GM12872 (cell line): Measurements from ENCODE around the gene A3GALT2.

ENCODE experiments used
- TF ChIP-seq, protein P1 (sequence below): IDR thresholded peaks from 3 replicates; pipeline ENCODE4 v1.5.1; 2011; ENCODE audit warnings: low read depth, mild to moderate bottlenecking, low read length, moderate library complexity; ENCODE audit not compliant: insufficient read depth

A3GALT2 gene

GRCh38 chr1:33320619-33321165 lies at the start of gene A3GALT2:
Gene A3GALT2 (minus strand): TSS chr1:33321098. CDS start chr1:33321098, 0 bp downstream.
- TF ChIP-seq, protein P1, sequence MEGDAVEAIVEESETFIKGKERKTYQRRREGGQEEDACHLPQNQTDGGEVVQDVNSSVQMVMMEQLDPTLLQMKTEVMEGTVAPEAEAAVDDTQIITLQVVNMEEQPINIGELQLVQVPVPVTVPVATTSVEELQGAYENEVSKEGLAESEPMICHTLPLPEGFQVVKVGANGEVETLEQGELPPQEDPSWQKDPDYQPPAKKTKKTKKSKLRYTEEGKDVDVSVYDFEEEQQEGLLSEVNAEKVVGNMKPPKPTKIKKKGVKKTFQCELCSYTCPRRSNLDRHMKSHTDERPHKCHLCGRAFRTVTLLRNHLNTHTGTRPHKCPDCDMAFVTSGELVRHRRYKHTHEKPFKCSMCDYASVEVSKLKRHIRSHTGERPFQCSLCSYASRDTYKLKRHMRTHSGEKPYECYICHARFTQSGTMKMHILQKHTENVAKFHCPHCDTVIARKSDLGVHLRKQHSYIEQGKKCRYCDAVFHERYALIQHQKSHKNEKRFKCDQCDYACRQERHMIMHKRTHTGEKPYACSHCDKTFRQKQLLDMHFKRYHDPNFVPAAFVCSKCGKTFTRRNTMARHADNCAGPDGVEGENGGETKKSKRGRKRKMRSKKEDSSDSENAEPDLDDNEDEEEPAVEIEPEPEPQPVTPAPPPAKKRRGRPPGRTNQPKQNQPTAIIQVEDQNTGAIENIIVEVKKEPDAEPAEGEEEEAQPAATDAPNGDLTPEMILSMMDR, result no peak

GRCh38 chr1:33370301-33370700 lies 49.4 kb upstream of the A3GALT2 start:
- TF ChIP-seq, protein P1, result no peak

GRCh38 chr1:33369764-33370163 lies 48.9 kb upstream of the A3GALT2 start:
- TF ChIP-seq, protein P1, result no peak

DNA sequence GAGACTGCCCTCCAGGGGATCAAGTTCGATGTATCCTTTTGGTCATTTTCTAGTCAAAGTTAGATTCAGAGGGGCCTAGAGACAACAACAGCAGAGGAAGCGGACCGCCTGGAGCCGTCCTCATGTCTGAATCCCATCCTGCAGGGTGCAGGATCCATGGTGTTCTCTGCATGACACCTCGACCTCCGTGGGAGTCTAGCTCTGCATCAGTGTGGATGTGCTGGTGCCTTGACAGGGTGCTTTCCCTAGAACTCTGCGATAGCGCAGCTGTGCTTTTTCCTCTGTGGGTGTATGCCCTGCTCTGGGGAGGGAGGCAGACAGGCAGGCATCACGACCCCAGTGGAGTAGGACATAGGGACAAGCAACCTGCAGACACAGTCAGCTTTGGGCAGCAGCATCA lies 48.2 kb upstream of the A3GALT2 start:
- TF ChIP-seq, protein P1, result no peak

- TF ChIP-seq, protein P1, result no peak
These were observed 47.5 kb upstream of the A3GALT2 start for GRCh38 chr1:33368431-33368830.

GRCh38 chr1:33367485-33368405 lies 46.8 kb upstream of the A3GALT2 start:
- TF ChIP-seq, protein P1, result peak; percentile 94

DNA sequence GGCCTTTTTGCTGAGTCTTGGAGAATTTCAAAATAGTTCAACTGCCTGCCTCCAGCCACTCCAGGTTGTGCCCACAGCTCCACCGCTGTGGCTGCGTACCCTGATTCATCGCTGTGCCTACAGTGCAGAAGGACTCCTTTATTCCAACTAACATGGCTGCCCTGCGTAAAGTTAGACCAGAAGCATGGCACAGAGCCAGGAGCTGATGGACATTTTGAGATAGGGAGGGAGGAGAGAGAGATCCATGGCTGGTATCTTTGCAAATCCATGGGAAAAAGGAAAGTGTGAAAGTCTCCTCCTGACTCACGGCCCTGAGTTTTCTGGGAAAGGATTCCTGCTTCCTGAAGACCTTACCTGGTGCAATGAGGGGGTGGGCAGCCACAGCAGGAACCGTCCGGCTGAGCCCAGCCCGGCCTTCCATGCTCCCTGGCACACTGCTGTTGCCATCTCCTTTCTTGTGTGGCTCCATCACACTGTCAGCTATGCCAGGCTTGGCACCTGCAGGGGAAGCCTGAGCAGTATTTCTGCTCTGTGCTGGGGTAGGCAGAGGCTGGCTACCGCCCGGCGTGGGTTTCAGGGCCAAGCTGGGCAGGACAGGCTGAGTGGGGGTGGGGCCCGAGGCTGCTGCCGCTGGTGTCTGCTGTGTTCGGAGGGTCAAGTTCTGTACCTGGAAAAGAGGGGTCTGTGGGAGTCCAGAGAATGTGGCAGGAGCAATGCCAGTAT lies 46.0 kb upstream of the A3GALT2 start:
- TF ChIP-seq, protein P1, result no peak
